ENCODE data around the gene KCNIP4. TPM values are rescaled to one million over a fixed set of nuclear protein-coding genes. Genes with fewer than 3 reads are reported as not detected.

Gene KCNIP4
- total and polyA plus RNA-seq, 2 donors (not counting 3 experiments of a cell fraction or from before 2014, with no cell fraction given) = not detected

- TF ChIP-seq EZH2 (IDR thresholded peaks at IDR 0.05; ENCODE audit: borderline replicate concordance, low read depth, low read length, severe bottlenecking) = no peak
- TF ChIP-seq MYC (IDR thresholded peaks at IDR 0.05; ENCODE audit: low read depth, low read length) = no peak
- TF ChIP-seq POLR2AphosphoS5 (IDR thresholded peaks at IDR 0.05; ENCODE audit: insufficient read depth, low read depth, low read length) = no peak
- no peak for TF ChIP-seq CTCF (IDR thresholded peaks at IDR 0.05; ENCODE audit: extremely low read depth in 1 of 2, insufficient read depth in 1 of 2, low read depth in 1 of 2, low read length in 2 of 2)
- TF ChIP-seq FOS (IDR thresholded peaks at IDR 0.05; ENCODE audit: borderline replicate concordance, insufficient read depth, low read length) = no peak
- no peak for TF ChIP-seq MAX (IDR thresholded peaks at IDR 0.05; ENCODE audit: insufficient read depth, insufficient read length)
- TF ChIP-seq GATA2 (IDR thresholded peaks at IDR 0.05; ENCODE audit: insufficient read depth, insufficient read length, low read depth, low read length) = no peak
- no peak for TF ChIP-seq POLR2A (IDR thresholded peaks at IDR 0.05; ENCODE audit: low read depth, low read length)
- no peak for TF ChIP-seq JUN (IDR thresholded peaks at IDR 0.05; ENCODE audit: borderline replicate concordance, insufficient read depth, insufficient read length, low read depth)
- no peak for FAIRE-seq
- H3K79me2 ChIP-seq (ENCODE audit: control insufficient read depth, insufficient read depth, low read length) = no peaks in the 10 kb centered on the region
- dilution Hi-C loops (cut with MboI; ENCODE audit: extremely low pct_ligation_motif_present, low sequenced_read_pairs) = no loop called here
- H3K4me1 ChIP-seq (ENCODE audit: control insufficient read depth, extremely low read depth, insufficient read depth, low read length) = no peaks in the 10 kb centered on the region
- H4K20me1 ChIP-seq (replicated peaks; ENCODE audit: control insufficient read depth, extremely low read depth, insufficient read depth, low read length) = no peaks in the 10 kb centered on the region
- H3K36me3 ChIP-seq (ENCODE audit: control insufficient read depth in 2 of 2, extremely low read depth in 1 of 2, insufficient read depth in 2 of 2, low read length in 2 of 2) = no peaks in the 10 kb centered on the region
- H3K9me1 ChIP-seq (replicated peaks; ENCODE audit: control insufficient read depth, extremely low read depth, insufficient read depth, low read length) = no peaks in the 10 kb centered on the region
- ChIA-PET POLR2A (no interaction called here), CTCF (interaction anchor here (1.1 kb wide), 1 partner anchor 21 kb away, joined by 4 read pairs; no protein-coding TSS in a partner anchor)
- H2AFZ ChIP-seq (ENCODE audit: low read depth, low read length) = no peak overlapping the region
- H3K4me3 ChIP-seq (replicated peaks in 1 of 3; ENCODE audit: insufficient read depth in 1 of 3, low read depth in 1 of 3, low read length in 3 of 3) = no peak overlapping the region
- H3K4me2 ChIP-seq (ENCODE audit: insufficient read depth, low read length) = no peak overlapping the region
- BruUV-seq (replicated peaks) = no TSS peak
- peak; percentile 61 for DNase-seq (ENCODE audit: low read depth, low spot score)
- no peak overlapping the region for H3K9ac ChIP-seq (replicated peaks; ENCODE audit: extremely low read depth, insufficient read depth, low read length)
- intact Hi-C loops (cut with micrococcal nuclease) = no loop called here
- H3K27ac ChIP-seq (ENCODE audit: insufficient read depth, low read depth, low read length) = no peak overlapping the region
- H3K9me3 ChIP-seq (replicated peaks; ENCODE audit: control insufficient read depth, insufficient read depth, low read length) = no peaks in the 10 kb centered on the region
- H3K27me3 ChIP-seq (ENCODE audit: control insufficient read depth in 2 of 2, insufficient read depth in 2 of 2, low read length in 2 of 2) = no peaks in the 10 kb centered on the region
Observed at GRCh38 chr4:21226637-21227538, 721.7 kb downstream of the KCNIP4 start.

Measured in endothelial cell of umbilical vein (primary cell).